ENCODE results near the gene DCUN1D5.
"Not testable (repeated sequence)": the region's sequence is repeated elsewhere in the genome, so short reads cannot be mapped to it uniquely, and the experiment has no call there.

The DCUN1D5 gene

GRCh38 chr11:103055221-103055890, 36.6 kb downstream of the DCUN1D5 start:
- in situ Hi-C loops (cut with HindIII; ENCODE audit: low sequenced_read_pairs), result no loop called here

GRCh38 chr11:103053997-103054396, 38.0 kb downstream of the DCUN1D5 start:
- in situ Hi-C loops (cut with HindIII; ENCODE audit: low sequenced_read_pairs), result no loop called here

- in situ Hi-C loops (cut with HindIII; ENCODE audit: low sequenced_read_pairs), result no loop called here
Measured at GRCh38 chr11:103051981-103052380, 40.0 kb downstream of the DCUN1D5 start.

- in situ Hi-C loops (cut with HindIII; ENCODE audit: low sequenced_read_pairs), result no loop called here
Measured at GRCh38 chr11:103051151-103051801, 40.7 kb downstream of the DCUN1D5 start.

GRCh38 chr11:103050351-103050750, 41.6 kb downstream of the DCUN1D5 start:
- in situ Hi-C loops (cut with HindIII; ENCODE audit: low sequenced_read_pairs), result no loop called here

GRCh38 chr11:103047837-103048236, 44.1 kb downstream of the DCUN1D5 start:
- in situ Hi-C loops (cut with HindIII; ENCODE audit: low sequenced_read_pairs), result no loop called here

- in situ Hi-C loops (cut with HindIII; ENCODE audit: low sequenced_read_pairs), result no loop called here
Measured at GRCh38 chr11:103043826-103044678, 47.9 kb downstream of the DCUN1D5 start.

- in situ Hi-C loops (cut with HindIII; ENCODE audit: low sequenced_read_pairs), result no loop called here
Measured at GRCh38 chr11:103042161-103042560, 49.8 kb downstream of the DCUN1D5 start.

- in situ Hi-C loops (cut with HindIII; ENCODE audit: low sequenced_read_pairs), result no loop called here
Measured at GRCh38 chr11:103035791-103036434, 56.0 kb downstream of the DCUN1D5 start.

- in situ Hi-C loops (cut with HindIII; ENCODE audit: low sequenced_read_pairs), result no loop called here
Measured at GRCh38 chr11:103035216-103035615, 56.7 kb downstream of the DCUN1D5 start.

- in situ Hi-C loops (cut with HindIII; ENCODE audit: low sequenced_read_pairs), result no loop called here
Measured at GRCh38 chr11:103031834-103032233, 60.1 kb downstream of the DCUN1D5 start.

- in situ Hi-C loops (cut with HindIII; ENCODE audit: low sequenced_read_pairs), result no loop called here
Measured at GRCh38 chr11:103029401-103029800, 62.6 kb downstream of the DCUN1D5 start.

- in situ Hi-C loops (cut with HindIII; ENCODE audit: low sequenced_read_pairs), result not testable (repeated sequence)
Measured at GRCh38 chr11:103028304-103029020, 63.5 kb downstream of the DCUN1D5 start.

- in situ Hi-C loops (cut with HindIII; ENCODE audit: low sequenced_read_pairs), result no loop called here
Measured at GRCh38 chr11:103024086-103024485, 67.9 kb downstream of the DCUN1D5 start.

GRCh38 chr11:103016031-103016430, 75.9 kb downstream of the DCUN1D5 start:
- in situ Hi-C loops (cut with HindIII; ENCODE audit: low sequenced_read_pairs), result no loop called here

GRCh38 chr11:103013421-103013820, 78.5 kb downstream of the DCUN1D5 start:
- in situ Hi-C loops (cut with HindIII; ENCODE audit: low sequenced_read_pairs), result no loop called here
